ENCODE results near the gene C5AR1.

The C5AR1 gene

GRCh38 chr19:47305309-47305751 is 4.3 kb upstream of the C5AR1 start:
- H3K9me3 ChIP-seq (ENCODE audit: insufficient read depth, low read depth, low read length), result no peaks in the 10 kb centered on the region
- H3K4me2 ChIP-seq (ENCODE audit: low read depth, low read length, poor library complexity, severe bottlenecking), result no peak overlapping the region
- peak overlapping the region; percentile 76; the same call in 1 of the 2 replicates for H2AFZ ChIP-seq (ENCODE audit: low read length)
- no peaks in the 10 kb centered on the region for H3F3A ChIP-seq (ENCODE audit: low read depth)
- no peaks in the 10 kb centered on the region for H3K27me3 ChIP-seq (ENCODE audit: insufficient read depth, low read length, poor library complexity, severe bottlenecking)
- no peaks in the 10 kb centered on the region for H3K36me3 ChIP-seq (ENCODE audit: insufficient read depth, low read length)
- TF ChIP-seq CTCF (conservative IDR thresholded peaks at IDR 0.05; ENCODE audit: low read length) (peak; percentile 99), EZH2phosphoT487 (IDR thresholded peaks at IDR 0.05; ENCODE audit: borderline replicate concordance) (no peak)
- H3K9me2 ChIP-seq (replicated peaks; ENCODE audit: low read depth, low read length), result no peaks in the 10 kb centered on the region
- no peaks in the 10 kb centered on the region for H3K79me2 ChIP-seq (ENCODE audit: insufficient read depth, low read length)
- no peaks in the 10 kb centered on the region for H4K20me1 ChIP-seq (ENCODE audit: insufficient read depth, low read length, poor library complexity, severe bottlenecking)
- H3K9ac ChIP-seq (ENCODE audit: low read depth, low read length, poor library complexity, severe bottlenecking), result no peak overlapping the region
- peaks cover 2% of the 10 kb centered on the region for H3K4me1 ChIP-seq (ENCODE audit: insufficient read depth, low read length, poor library complexity, severe bottlenecking)
- H3K4me3 ChIP-seq (ENCODE audit: low read length, poor library complexity, severe bottlenecking), result no peak overlapping the region

GRCh38 chr19:47306303-47306702 is 3.4 kb upstream of the C5AR1 start:
- H3K4me2 ChIP-seq (ENCODE audit: low read depth, low read length, poor library complexity, severe bottlenecking), result no peak overlapping the region
- no peak overlapping the region for H3K9ac ChIP-seq (ENCODE audit: low read depth, low read length, poor library complexity, severe bottlenecking)
- H3K4me3 ChIP-seq (ENCODE audit: low read length, poor library complexity, severe bottlenecking), result no peak overlapping the region
- H3K9me3 ChIP-seq (ENCODE audit: insufficient read depth, low read depth, low read length), result no peaks in the 10 kb centered on the region
- no peaks in the 10 kb centered on the region for H3K4me1 ChIP-seq (ENCODE audit: insufficient read depth, low read length, poor library complexity, severe bottlenecking)
- no peaks in the 10 kb centered on the region for H3K36me3 ChIP-seq (ENCODE audit: insufficient read depth, low read length)
- H3F3A ChIP-seq (ENCODE audit: low read depth), result no peaks in the 10 kb centered on the region
- no peaks in the 10 kb centered on the region for H3K27me3 ChIP-seq (ENCODE audit: insufficient read depth, low read length, poor library complexity, severe bottlenecking)
- H2AFZ ChIP-seq (ENCODE audit: low read length), result no peak overlapping the region
- H3K79me2 ChIP-seq (ENCODE audit: insufficient read depth, low read length), result no peaks in the 10 kb centered on the region
- TF ChIP-seq EZH2phosphoT487 (IDR thresholded peaks at IDR 0.05; ENCODE audit: borderline replicate concordance) (no peak), CTCF (conservative IDR thresholded peaks at IDR 0.05; ENCODE audit: low read length) (no peak)
- no peaks in the 10 kb centered on the region for H4K20me1 ChIP-seq (ENCODE audit: insufficient read depth, low read length, poor library complexity, severe bottlenecking)
- H3K9me2 ChIP-seq (replicated peaks; ENCODE audit: low read depth, low read length), result no peaks in the 10 kb centered on the region

- no peaks in the 10 kb centered on the region for H3K9me3 ChIP-seq (ENCODE audit: insufficient read depth, low read depth, low read length)
- no peaks in the 10 kb centered on the region for H3K79me2 ChIP-seq (ENCODE audit: insufficient read depth, low read length)
- H3K9ac ChIP-seq (ENCODE audit: low read depth, low read length, poor library complexity, severe bottlenecking), result no peak overlapping the region
- H3K4me1 ChIP-seq (ENCODE audit: insufficient read depth, low read length, poor library complexity, severe bottlenecking), result no peaks in the 10 kb centered on the region
- no peak overlapping the region for H2AFZ ChIP-seq (ENCODE audit: low read length)
- H3F3A ChIP-seq (ENCODE audit: low read depth), result no peaks in the 10 kb centered on the region; the same call in 1 of the 2 replicates
- H3K36me3 ChIP-seq (ENCODE audit: insufficient read depth, low read length), result no peaks in the 10 kb centered on the region
- TF ChIP-seq CTCF (conservative IDR thresholded peaks at IDR 0.05; ENCODE audit: low read length) (no peak), EZH2phosphoT487 (IDR thresholded peaks at IDR 0.05; ENCODE audit: borderline replicate concordance) (no peak)
- no peak overlapping the region for H3K4me3 ChIP-seq (ENCODE audit: low read length, poor library complexity, severe bottlenecking)
- peak overlapping the region; percentile 22 for H3K4me2 ChIP-seq (ENCODE audit: low read depth, low read length, poor library complexity, severe bottlenecking)
- no peaks in the 10 kb centered on the region for H3K27me3 ChIP-seq (ENCODE audit: insufficient read depth, low read length, poor library complexity, severe bottlenecking)
- no peaks in the 10 kb centered on the region for H4K20me1 ChIP-seq (ENCODE audit: insufficient read depth, low read length, poor library complexity, severe bottlenecking)
- no peaks in the 10 kb centered on the region for H3K9me2 ChIP-seq (replicated peaks; ENCODE audit: low read depth, low read length)
Measured at GRCh38 chr19:47309038-47309437, 623 bp upstream of the C5AR1 start.

All from Loucy (cell line).